Smooth muscle cell (in vitro differentiated cells): Measurements from ENCODE around the gene GUK1. TPM values are rescaled to one million over a fixed set of nuclear protein-coding genes. Genes with fewer than 3 reads are reported as not detected.

Source experiments
- DNase-seq: peaks from one replicate; lab custom pipeline; 2025; ENCODE audit not compliant: unreplicated experiment; lab: John Stamatoyannopoulos, UW
- H2AFZ ChIP-seq: fragments of 200-600 bp; sonication (generic); 2 replicates; pipeline ENCODE4 v1.6.0; 2016; ENCODE audit warnings: antibody characterized with exemption, low read depth, mild to moderate bottlenecking
- H3F3A ChIP-seq: fragments of 200-600 bp; sonication (generic); 2 replicates; pipeline ENCODE4 v1.6.0; 2017; ENCODE audit warnings: antibody characterized with exemption, low read depth
- H3K27ac ChIP-seq: fragments of 200-600 bp; sonication (generic); 2 replicates; pipeline ENCODE4 v1.5.1; 2016; ENCODE audit warnings: low read depth, mild to moderate bottlenecking
- H3K27me3 ChIP-seq: fragments of 200-600 bp; sonication (generic); 2 replicates; pipeline ENCODE4 v1.6.1; 2016; ENCODE audit warnings: low read depth, mild to moderate bottlenecking
- H3K36me3 ChIP-seq: fragments of 200-600 bp; sonication (generic); 2 replicates; pipeline ENCODE4 v1.5.1; 2016; ENCODE audit warnings: low read depth
- H3K4me1 ChIP-seq: fragments of 200-600 bp; sonication (generic); 2 replicates; pipeline ENCODE4 v1.5.1; 2016; ENCODE audit warnings: low read depth
- H3K4me2 ChIP-seq: fragments of 200-600 bp; sonication (generic); 2 replicates; pipeline ENCODE4 v1.6.0; 2016; ENCODE audit warnings: mild to moderate bottlenecking
- H3K4me3 ChIP-seq: fragments of 200-600 bp; sonication (generic); 2 replicates; pipeline ENCODE4 v1.5.1; 2016; ENCODE audit warnings: mild to moderate bottlenecking
- H3K79me2 ChIP-seq: fragments of 200-600 bp; sonication (generic); 2 replicates; pipeline ENCODE4 v1.6.0; 2016; ENCODE audit warnings: low read depth, mild to moderate bottlenecking
- H3K9ac ChIP-seq: fragments of 200-600 bp; sonication (generic); 2 replicates; pipeline ENCODE4 v1.6.0; 2016; ENCODE audit warnings: low read depth
- H3K9me3 ChIP-seq: fragments of 200-600 bp; sonication (generic); replicated peaks from 2 replicates; pipeline ENCODE4 v1.5.1; 2016; ENCODE audit warnings: low read depth
- H4K20me1 ChIP-seq: fragments of 200-600 bp; sonication (generic); 2 replicates; pipeline ENCODE4 v1.6.0; 2016; ENCODE audit warnings: low read depth
- WGBS: methylation state at CpG from one replicate; pipeline ENCODE4 v1.1.7; 2016; ENCODE audit warnings: low lambda C conversion rate; 5-methylcytosine and 5-hydroxymethylcytosine counted together
- polyA plus RNA-seq: library from polyadenylated mRNA; unstranded; fragments of >200 nt; fragmentation: Nextera tagmentation; extraction: Ambion mirVana; gene quantifications from 2 replicates; pipeline ENCODE4 v1.2.1, GENCODE V29; 2016
- total RNA-seq: library from RNA; depleted of rRNA; stranded (reverse); fragments of >200 nt; gene quantifications from 2 replicates; pipeline ENCODE4 v1.2.3, GENCODE V29; 2014
- TF ChIP-seq, protein P1 (sequence below): fragments of 200-600 bp; sonication (generic); IDR thresholded peaks from 2 replicates; pipeline ENCODE4 v1.5.1; 2017; ENCODE audit warnings: borderline replicate concordance, mild to moderate bottlenecking, antibody characterized with exemption; ENCODE audit not compliant: insufficient read depth, poor library complexity, severe bottlenecking

GUK1 gene
- total and polyA plus RNA-seq, 2 experiments from 2014 or later, result 205 to 465 TPM

DNA sequence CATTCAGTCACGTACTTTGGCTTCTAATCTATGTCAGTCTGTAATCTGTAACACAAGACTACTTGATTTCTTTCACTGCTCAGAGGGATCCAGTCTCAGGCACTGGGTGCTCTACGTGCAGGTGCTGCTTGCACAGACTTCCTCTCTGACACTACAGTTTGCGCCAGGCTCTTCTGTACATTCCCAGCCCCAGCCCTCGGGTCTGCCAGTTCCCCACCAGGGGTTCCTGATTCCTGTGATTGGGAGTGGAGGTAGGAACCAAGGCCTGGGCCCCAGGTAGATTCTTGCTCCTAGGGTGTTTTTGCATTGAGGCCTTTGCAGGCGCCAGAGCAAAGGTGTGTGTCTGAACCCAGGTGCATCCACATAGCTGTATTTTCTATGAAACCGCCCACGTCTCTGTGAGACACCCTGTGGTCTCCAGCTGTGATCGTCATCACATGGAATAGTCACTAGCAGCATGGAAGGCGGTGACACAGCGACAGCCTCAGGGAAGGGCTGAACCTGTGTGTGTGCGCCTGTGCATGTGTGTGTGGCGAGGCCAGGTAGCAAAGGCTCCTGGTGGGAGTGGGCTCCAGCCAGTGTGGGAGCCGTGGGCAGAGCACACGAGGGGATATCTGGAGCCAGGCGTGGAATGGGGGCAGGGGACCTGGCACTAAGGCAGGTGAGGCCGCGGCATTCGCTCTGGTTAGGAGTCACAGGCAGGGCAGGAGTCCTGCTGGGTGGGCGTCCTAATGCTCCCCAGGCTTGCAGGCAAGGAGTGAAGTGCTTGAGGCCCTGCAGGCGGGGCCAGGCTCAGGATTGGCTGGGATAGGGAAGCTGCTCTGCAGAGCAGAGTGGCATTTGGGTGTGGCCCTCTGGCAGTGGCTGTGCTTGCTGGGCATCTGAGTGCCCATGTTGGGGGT, 14.8 kb downstream of the GUK1 start:
- Histone ChIP-seq H3K9me3 (no peaks in the 10 kb centered on the region), H4K20me1 (peaks cover 9% of the 10 kb centered on the region), H3K9ac (no peak overlapping the region), H3K4me2 (no peak overlapping the region), H3K79me2 (no peaks in the 10 kb centered on the region), H2AFZ (no peak overlapping the region), H3K4me1 (no peaks in the 10 kb centered on the region), H3K4me3 (no peak overlapping the region), H3K27me3 (no peaks in the 10 kb centered on the region), H3K27ac (no peak overlapping the region), H3K36me3 (no peaks in the 10 kb centered on the region), H3F3A (no peaks in the 10 kb centered on the region)
- WGBS, result 86% methylated on average over 20 of the region's 20 CpGs
- TF ChIP-seq, protein P1, sequence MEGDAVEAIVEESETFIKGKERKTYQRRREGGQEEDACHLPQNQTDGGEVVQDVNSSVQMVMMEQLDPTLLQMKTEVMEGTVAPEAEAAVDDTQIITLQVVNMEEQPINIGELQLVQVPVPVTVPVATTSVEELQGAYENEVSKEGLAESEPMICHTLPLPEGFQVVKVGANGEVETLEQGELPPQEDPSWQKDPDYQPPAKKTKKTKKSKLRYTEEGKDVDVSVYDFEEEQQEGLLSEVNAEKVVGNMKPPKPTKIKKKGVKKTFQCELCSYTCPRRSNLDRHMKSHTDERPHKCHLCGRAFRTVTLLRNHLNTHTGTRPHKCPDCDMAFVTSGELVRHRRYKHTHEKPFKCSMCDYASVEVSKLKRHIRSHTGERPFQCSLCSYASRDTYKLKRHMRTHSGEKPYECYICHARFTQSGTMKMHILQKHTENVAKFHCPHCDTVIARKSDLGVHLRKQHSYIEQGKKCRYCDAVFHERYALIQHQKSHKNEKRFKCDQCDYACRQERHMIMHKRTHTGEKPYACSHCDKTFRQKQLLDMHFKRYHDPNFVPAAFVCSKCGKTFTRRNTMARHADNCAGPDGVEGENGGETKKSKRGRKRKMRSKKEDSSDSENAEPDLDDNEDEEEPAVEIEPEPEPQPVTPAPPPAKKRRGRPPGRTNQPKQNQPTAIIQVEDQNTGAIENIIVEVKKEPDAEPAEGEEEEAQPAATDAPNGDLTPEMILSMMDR, result no peak
- DNase-seq, result no peak

DNA sequence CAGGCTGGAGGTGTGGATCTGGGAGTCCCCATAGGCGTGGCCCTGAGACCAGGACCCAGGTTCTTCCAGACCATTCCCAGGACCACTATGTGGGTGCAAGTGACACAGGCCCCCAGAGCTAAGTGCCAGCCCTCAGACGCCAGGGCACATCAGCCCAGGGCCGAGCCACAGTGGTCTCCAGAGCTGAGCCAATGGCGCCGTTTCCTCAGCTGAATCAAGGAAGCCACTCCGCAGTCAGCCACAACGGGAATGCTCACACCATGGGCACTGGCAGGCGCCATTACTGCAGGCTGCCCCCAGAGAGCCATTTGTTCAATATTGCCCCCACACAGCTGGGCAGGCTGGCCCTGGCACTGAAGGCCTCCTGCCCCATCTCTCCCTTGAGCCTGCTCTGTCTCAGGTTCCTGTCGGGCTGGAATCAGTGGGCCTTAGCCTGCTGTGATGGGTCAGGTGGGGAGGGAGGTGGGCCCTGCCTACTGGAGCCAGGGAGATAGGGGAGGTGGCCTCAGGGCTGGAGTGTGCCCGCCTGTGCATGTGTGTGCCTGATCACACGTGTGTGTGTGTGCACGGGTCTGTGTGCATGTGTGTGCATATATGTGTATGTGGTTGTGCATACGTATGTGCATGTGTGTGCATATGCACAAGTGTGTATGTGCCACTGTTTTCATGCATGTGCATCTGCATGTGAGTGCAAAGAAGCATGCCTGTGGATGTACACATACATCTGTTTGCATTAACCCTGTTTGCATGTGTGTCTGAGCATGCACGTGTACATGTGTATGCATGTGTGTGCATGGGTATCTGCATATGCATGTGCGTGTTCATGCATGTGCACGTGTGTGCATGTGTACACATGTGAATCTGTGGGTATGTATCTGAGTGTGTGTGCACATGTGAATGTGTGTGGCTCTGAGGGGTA, 15.8 kb downstream of the GUK1 start:
- Histone ChIP-seq H3K4me3 (no peak overlapping the region), H3K4me1 (no peaks in the 10 kb centered on the region), H3K9ac (no peak overlapping the region), H3K79me2 (no peaks in the 10 kb centered on the region), H4K20me1 (peaks cover 5% of the 10 kb centered on the region), H3K27me3 (no peaks in the 10 kb centered on the region), H3K9me3 (no peaks in the 10 kb centered on the region), H2AFZ (no peak overlapping the region), H3K27ac (no peak overlapping the region), H3K4me2 (no peak overlapping the region), H3F3A (no peaks in the 10 kb centered on the region), H3K36me3 (no peaks in the 10 kb centered on the region)
- TF ChIP-seq, protein P1, result no peak
- no peak for DNase-seq
- WGBS, result 94% methylated on average over 16 of the region's 16 CpGs

DNA sequence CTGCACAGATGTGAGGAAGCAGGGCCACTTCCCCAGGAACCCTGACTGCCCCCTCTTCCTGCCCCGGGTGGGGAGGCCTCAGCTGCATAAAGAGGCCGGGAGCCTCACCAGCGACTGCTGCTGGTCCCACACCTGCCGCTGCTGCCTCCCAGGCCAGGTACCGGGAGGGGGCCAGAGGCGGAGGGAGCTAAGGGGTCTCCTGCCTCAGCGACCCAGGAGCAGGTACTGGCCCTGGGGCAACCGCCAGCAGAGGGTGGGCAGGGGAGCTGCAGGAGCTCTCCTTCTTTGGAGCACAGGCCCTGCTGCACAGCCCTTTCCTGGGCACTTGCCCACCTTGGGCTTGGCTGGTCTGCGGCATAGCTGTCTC, 16.4 kb downstream of the GUK1 start:
- DNase-seq, result no peak
- Histone ChIP-seq H3K36me3 (no peaks in the 10 kb centered on the region), H3K9me3 (no peaks in the 10 kb centered on the region), H3F3A (no peaks in the 10 kb centered on the region), H3K79me2 (no peaks in the 10 kb centered on the region), H3K9ac (no peak overlapping the region), H3K4me3 (no peak overlapping the region), H3K27me3 (no peaks in the 10 kb centered on the region), H3K4me1 (no peaks in the 10 kb centered on the region), H3K27ac (no peak overlapping the region), H2AFZ (no peak overlapping the region), H4K20me1 (no peaks in the 10 kb centered on the region), H3K4me2 (no peak overlapping the region)
- WGBS, result 88% methylated on average over 9 of the region's 9 CpGs
- TF ChIP-seq, protein P1, result no peak
